PFSK-1 (cell line): ENCODE measurements around the gene SLC2A13.

Experiments
- FOXP2 ChIP-seq: optimal IDR thresholded peaks from 2 replicates; pipeline ENCODE3; 2011; ENCODE audit warnings: borderline replicate concordance, control low read depth, inconsistent platforms; ENCODE audit not compliant: insufficient read depth; ENCODE audit errors: extremely low read length, extremely low read depth
- POLR2AphosphoS5 ChIP-seq: IDR thresholded peaks from 2 replicates; pipeline ENCODE4 v1.6.1; 2012; ENCODE audit warnings: low read depth, mild to moderate bottlenecking, control low read depth, low read length, moderate library complexity
- REST ChIP-seq, 2 experiments: IDR thresholded peaks; 2 replicates each; pipeline versions ENCODE4 v1.6.1 to v1.8.0; 2011 to 2012; ENCODE audit warnings: low read depth in 2 of 2, low read length in 2 of 2, control low read depth in 1 of 2, inconsistent platforms in 1 of 2, mild to moderate bottlenecking in 1 of 2, moderate library complexity in 1 of 2; ENCODE audit not compliant: insufficient read depth in 1 of 2
- SIN3A ChIP-seq: IDR thresholded peaks from 2 replicates; pipeline ENCODE4 v1.6.1; 2012; ENCODE audit warnings: mild to moderate bottlenecking, low read length, moderate library complexity, borderline replicate concordance; ENCODE audit not compliant: insufficient read depth
- TAF1 ChIP-seq: IDR thresholded peaks from 2 replicates; pipeline ENCODE4 v1.6.1; 2012; ENCODE audit warnings: low read length, control low read depth, borderline replicate concordance; ENCODE audit not compliant: insufficient read depth

SLC2A13 gene

GRCh38 chr12:39958377-39958776, 147.5 kb downstream of the SLC2A13 start:
- TF ChIP-seq POLR2AphosphoS5 (no peak), FOXP2 (no peak), TAF1 (no peak), REST (IDR thresholded peaks at IDR 0.05; ENCODE audit: insufficient read depth in 1 of 2, low read depth in 2 of 2, low read length in 2 of 2) (no peak), SIN3A (no peak)

- no peak for TF ChIP-seq REST (IDR thresholded peaks at IDR 0.05; ENCODE audit: insufficient read depth in 1 of 2, low read depth in 2 of 2, low read length in 2 of 2)
Observed at GRCh38 chr12:39956725-39957124, 149.2 kb downstream of the SLC2A13 start.

GRCh38 chr12:39946361-39947280, 159.3 kb downstream of the SLC2A13 start:
- no peak for TF ChIP-seq FOXP2
- no peak for TF ChIP-seq SIN3A
- TF ChIP-seq TAF1: no peak
- TF ChIP-seq REST (IDR thresholded peaks at IDR 0.05; ENCODE audit: insufficient read depth in 1 of 2, low read depth in 2 of 2, low read length in 2 of 2): no peak
- TF ChIP-seq POLR2AphosphoS5: no peak

- TF ChIP-seq REST (IDR thresholded peaks at IDR 0.05; ENCODE audit: insufficient read depth in 1 of 2, low read depth in 2 of 2, low read length in 2 of 2) (no peak), POLR2AphosphoS5 (no peak), SIN3A (no peak), TAF1 (no peak), FOXP2 (no peak)
Observed at GRCh38 chr12:39937119-39937518, 168.8 kb downstream of the SLC2A13 start.

GRCh38 chr12:39935839-39936238, 170.0 kb downstream of the SLC2A13 start:
- TF ChIP-seq TAF1: no peak
- TF ChIP-seq SIN3A: no peak
- TF ChIP-seq FOXP2: no peak
